22Rv1 (cell line): ENCODE results near the gene CYP27B1.

Experiments
- CTCF ChIP-seq: fragments of 450-650 bp; IDR thresholded peaks from 2 replicates; pipeline ENCODE4 v1.5.1; 2017; ENCODE audit warnings: mild to moderate bottlenecking
- ZFX ChIP-seq: fragments of 450-650 bp; IDR thresholded peaks from 2 replicates; pipeline ENCODE4 v1.6.1; 2017; ENCODE audit warnings: antibody characterized with exemption, borderline replicate concordance

GRCh38 chr12:57765003-57765697 is 1.7 kb downstream of the CYP27B1 start:
- TF ChIP-seq CTCF, result peak; percentile 82
- TF ChIP-seq ZFX, result no peak
